Renal pelvis (tissue), 4 donors: ENCODE measurements around the gene CACNG4. TPM values are rescaled to one million over a fixed set of nuclear protein-coding genes. Genes with fewer than 3 reads are reported as not detected.

Experiments used
- DNase-seq: peaks from one replicate; pipeline ENCODE4 v3.0.0-alpha.2; 2013
- polyA plus RNA-seq, 3 donors: library from polyadenylated mRNA; unstranded; fragments of 120-200 nt; gene quantifications; one replicate each; pipeline ENCODE4 v1.2.1, GENCODE V29; 2013; ENCODE audit not compliant: insufficient read length in 3 of 3

CACNG4 gene
- polyA plus RNA-seq, 3 donors: 2.4 to 3.9 (median 3.2) TPM

- no peak for DNase-seq
These were observed 92.4 kb downstream of the CACNG4 start for GRCh38 chr17:67056746-67057490.

DNA sequence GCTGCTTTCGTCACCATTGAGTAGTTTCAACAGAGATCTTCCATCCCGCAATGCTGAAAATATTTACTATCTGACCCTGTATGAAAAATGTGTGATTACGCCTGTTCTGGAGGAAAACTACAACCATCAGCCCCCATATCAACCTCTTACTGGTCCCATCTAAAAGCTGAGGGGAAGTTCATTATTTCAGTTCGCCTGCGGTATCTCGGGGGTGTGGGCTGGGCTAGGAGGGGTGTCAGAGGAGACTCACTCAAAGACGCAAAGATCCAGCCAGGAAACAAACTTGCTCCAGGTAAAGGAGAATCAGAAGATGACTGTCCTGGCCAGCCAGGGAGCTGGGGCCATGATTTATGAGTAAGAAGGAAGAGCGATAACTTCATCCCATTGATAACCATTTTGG, 93.5 kb downstream of the CACNG4 start:
- DNase-seq: no peak

- no peak for DNase-seq
These were observed 94.9 kb downstream of the CACNG4 start for GRCh38 chr17:67059372-67059771.

DNA sequence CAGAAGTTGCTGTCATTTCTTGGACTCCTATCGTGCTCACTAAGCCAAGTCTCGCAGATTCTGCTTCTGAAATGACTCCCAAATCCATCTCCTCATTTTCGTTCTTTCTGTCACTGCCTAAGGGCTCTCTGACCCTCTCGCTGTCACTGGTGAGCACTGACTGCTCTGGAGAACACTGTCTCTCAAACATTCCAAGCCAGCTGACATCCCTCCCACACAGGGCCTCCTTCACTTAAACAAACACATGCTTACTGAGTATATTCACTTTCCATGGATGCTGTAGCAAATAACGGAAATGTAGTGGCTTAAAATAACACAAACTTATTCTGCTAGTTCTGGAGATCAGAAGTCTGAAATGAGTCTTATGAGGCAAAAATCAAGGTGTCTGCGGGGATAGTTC, 98.6 kb downstream of the CACNG4 start:
- DNase-seq: peak; percentile 53

GRCh38 chr17:67066717-67067116, 102.2 kb downstream of the CACNG4 start:
- no peak for DNase-seq

DNA sequence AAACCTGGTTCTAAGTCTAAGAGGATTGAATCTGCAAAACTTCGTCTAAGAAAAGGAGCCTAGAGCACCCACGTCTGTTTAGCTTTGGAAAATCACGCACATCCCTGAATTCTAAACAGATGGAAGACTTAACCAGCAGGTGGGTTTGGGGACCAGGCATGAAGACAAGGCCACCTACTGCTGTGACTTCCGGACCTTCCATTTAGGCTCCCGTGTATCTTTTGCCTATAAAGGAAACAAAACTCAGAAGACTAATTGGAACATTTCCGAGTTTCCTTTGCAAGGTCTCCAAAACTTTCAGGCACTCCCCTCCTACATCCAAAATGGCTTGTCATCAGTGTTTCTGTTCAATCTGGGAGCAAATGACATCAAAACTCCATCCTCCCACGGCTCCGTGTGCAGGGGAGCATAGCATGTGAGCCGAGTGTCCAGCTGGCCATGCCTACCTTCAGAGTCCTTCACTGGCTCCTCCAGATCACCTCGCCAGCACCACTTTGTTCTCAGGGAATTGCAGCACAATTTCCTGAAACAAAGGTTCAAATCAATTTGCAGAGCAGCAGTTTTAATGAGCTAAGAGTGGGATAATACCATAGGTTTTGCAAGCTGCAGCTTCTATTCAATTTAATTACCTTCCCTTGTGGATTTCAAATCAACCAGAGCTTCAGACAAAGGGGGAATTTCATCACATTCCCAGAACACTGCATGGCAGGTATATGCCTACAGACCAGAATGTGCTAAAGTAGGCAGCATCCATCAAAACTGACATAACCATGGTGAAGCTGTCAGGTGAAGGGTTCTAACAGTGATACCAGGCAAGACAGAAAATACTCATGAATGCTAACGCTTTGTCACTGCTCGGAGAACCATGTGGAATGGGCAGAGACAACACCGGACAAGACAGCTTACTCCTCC, 103.3 kb downstream of the CACNG4 start:
- DNase-seq: peak; percentile 37

DNA sequence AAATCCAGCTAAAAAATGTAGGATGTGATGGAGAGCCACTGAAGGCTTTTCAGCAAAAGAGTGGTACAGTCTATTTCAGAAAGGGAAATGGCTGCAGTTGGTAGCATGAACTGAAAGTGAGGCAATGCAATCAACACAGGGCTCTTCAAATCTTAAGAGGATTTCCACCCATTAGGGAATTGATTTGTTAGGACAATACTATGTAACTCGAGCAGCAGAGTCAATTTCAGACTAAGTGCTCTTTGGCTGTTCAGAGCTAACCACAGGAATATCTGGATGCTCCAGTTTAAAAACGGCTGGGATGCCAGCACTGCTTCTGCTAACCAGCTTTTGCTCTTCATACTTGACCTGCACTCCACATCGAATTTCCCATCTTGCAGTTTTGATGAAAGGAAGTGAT, 104.5 kb downstream of the CACNG4 start:
- no peak for DNase-seq

GRCh38 chr17:67069603-67070136, 105.2 kb downstream of the CACNG4 start:
- no peak for DNase-seq

GRCh38 chr17:67071595-67071994, 107.1 kb downstream of the CACNG4 start:
- DNase-seq: no peak

DNA sequence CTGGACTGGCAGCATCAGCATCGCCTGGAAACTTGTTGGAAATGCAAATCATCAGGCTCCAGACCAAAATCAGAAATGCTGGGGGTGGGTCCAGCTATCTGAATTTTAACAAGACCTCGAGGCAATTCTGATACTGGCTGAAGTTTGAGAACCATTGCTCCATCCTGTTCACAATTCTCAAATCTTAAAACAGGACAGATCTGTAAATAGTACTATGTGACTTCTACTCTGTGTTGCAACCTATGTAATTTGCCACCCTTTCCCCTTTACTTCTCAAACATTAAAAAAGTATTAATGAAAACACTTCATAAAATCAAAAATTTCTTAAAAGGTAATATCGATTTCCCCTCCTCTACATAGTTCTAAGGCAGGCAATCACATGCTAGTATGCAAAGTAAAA, 108.4 kb downstream of the CACNG4 start:
- no peak for DNase-seq

GRCh38 chr17:67074781-67075180, 110.3 kb downstream of the CACNG4 start:
- DNase-seq: no peak

- peak; percentile 70 for DNase-seq
These were observed 111.8 kb downstream of the CACNG4 start for GRCh38 chr17:67076290-67076689.

DNA sequence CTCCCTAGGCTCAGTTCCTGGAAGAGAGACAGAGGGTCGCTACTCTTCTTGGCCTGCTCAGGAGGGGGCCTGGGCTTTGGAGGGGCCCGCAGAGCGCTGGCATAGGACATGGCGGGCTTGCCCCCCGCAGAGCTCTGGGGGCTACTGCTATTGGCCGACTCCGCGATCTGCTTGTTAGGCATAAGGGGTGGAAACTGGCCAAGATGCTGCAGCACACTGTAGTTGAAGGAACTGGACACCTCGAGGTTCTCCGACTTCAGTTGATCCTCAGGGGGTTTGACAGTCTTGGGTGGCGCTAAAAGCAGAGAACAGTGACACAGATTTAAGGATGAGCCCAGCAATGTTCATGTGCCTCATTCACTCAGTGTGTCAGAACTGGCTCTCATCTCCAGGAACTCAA, 113.8 kb downstream of the CACNG4 start:
- no peak for DNase-seq

- no peak for DNase-seq
These were observed 115.0 kb downstream of the CACNG4 start for GRCh38 chr17:67079491-67079890.

DNA sequence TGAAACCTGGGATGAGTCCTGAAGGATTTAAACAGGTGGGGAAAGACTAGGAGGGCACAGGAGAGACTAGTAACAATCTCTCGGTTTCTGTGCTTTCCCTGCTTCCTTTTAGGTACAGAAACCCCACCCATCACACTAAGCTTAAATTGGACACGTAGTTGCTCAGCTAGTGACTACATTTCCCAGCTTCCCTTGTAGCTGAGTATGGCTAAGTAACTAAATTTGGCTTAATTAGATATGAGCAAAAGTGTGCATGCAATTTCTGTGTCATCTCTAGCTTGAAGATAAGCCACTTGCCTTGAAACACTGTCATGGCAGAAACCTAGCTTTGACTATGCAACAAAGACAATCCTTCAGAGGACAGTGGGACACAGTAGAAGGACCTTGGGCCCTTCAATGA, 116.3 kb downstream of the CACNG4 start:
- DNase-seq: no peak

GRCh38 chr17:67082107-67082506, 117.6 kb downstream of the CACNG4 start:
- no peak for DNase-seq

Other genes starting within 250 kb of the CACNG4 start
- gene CACNG5, start 129.6 kb upstream of the CACNG4 start, polyA plus RNA-seq: 1 to 10 TPM; 2.9 to 4.6 (median 3.7) TPM
- gene CACNG1, start 79.8 kb downstream of the CACNG4 start, polyA plus RNA-seq: under 1 TPM in 1 of 3 donors, not detected in 2; 0.09 TPM